22Rv1 (cell line): ENCODE data around the gene TLL2.

Experiments
- H3K27ac ChIP-seq: fragments of 450-650 bp; 2 replicates; pipeline ENCODE4 v1.5.1; 2017
- ZFX ChIP-seq: fragments of 450-650 bp; IDR thresholded peaks from 2 replicates; pipeline ENCODE4 v1.6.1; 2017; ENCODE audit warnings: antibody characterized with exemption, borderline replicate concordance
- TF ChIP-seq, protein P1 (sequence below): fragments of 450-650 bp; IDR thresholded peaks from 2 replicates; pipeline ENCODE4 v1.5.1; 2017; ENCODE audit warnings: mild to moderate bottlenecking

The TLL2 gene

DNA sequence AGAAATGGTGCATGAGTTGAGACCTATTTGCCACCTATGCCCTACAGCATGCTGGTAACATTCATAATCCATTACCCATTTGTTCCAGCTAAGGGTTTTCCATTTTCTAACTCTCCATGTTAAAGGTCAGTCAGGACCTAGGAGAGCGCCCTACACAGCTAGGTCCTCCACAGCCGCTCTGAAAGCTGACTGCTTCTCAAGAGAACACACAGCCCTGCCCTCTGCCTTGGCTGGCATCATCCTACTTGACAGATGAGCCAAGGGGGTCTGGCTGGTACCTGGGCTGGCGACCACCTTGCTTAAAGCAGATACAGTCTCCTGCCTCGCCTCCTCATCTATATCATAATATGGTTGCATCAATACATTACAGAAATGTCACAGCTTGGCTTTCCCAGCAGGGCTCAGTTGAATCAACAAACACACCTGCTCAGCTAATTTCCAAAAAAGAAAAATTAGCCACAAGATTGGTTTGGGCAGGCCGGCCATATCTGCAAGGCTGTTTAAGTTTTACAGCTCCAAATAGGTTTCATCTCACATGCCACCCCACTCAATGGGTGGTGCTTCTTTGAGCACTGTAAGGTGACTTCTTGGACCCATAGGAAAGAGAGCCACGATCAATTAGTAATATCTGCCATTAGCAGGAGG lies 17.3 kb downstream of the TLL2 start:
- no peak overlapping the region for H3K27ac ChIP-seq
- TF ChIP-seq, protein P1, sequence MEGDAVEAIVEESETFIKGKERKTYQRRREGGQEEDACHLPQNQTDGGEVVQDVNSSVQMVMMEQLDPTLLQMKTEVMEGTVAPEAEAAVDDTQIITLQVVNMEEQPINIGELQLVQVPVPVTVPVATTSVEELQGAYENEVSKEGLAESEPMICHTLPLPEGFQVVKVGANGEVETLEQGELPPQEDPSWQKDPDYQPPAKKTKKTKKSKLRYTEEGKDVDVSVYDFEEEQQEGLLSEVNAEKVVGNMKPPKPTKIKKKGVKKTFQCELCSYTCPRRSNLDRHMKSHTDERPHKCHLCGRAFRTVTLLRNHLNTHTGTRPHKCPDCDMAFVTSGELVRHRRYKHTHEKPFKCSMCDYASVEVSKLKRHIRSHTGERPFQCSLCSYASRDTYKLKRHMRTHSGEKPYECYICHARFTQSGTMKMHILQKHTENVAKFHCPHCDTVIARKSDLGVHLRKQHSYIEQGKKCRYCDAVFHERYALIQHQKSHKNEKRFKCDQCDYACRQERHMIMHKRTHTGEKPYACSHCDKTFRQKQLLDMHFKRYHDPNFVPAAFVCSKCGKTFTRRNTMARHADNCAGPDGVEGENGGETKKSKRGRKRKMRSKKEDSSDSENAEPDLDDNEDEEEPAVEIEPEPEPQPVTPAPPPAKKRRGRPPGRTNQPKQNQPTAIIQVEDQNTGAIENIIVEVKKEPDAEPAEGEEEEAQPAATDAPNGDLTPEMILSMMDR = no peak
- no peak for TF ChIP-seq ZFX

DNA sequence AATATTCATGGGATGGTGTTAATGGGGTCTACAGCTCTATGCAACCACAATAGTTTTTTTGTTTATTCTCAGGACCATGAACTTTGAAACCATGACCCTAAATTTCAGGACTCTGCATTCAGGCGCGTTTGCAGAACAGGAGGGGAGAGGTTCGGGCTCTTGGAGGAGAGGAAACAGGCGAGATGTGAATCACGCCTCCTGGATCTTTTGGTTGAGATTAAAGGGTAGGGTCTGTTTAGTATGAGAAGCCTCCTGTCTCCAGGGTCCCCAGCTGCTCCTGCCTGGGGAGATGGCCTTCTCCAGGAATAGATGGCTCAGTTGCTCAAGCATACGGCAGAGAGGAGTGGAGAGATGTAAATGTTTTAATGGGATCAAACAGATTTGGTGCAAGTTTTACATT lies 18.2 kb downstream of the TLL2 start:
- no peak for TF ChIP-seq ZFX
- TF ChIP-seq, protein P1 = no peak
- H3K27ac ChIP-seq = no peak overlapping the region

DNA sequence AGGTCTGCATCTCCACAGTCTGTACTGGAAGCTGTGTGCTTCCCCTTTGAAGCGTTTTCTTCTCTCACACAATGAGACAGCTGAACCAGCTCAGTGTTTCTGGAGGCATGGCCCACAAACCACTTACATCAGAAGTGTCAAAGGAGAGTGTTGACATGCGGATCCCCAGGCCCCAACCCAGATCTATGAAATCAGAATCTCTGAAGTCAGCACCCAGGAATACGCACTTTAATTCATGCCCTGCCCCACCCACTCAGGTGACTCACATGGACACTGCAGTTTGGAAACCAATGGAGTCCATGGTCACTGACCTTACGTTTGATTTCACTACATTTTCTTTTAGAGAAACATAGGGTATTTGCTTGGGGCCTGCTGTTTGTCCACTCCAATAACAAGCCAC lies 19.0 kb downstream of the TLL2 start:
- TF ChIP-seq, protein P1 = no peak
- no peak for TF ChIP-seq ZFX

DNA sequence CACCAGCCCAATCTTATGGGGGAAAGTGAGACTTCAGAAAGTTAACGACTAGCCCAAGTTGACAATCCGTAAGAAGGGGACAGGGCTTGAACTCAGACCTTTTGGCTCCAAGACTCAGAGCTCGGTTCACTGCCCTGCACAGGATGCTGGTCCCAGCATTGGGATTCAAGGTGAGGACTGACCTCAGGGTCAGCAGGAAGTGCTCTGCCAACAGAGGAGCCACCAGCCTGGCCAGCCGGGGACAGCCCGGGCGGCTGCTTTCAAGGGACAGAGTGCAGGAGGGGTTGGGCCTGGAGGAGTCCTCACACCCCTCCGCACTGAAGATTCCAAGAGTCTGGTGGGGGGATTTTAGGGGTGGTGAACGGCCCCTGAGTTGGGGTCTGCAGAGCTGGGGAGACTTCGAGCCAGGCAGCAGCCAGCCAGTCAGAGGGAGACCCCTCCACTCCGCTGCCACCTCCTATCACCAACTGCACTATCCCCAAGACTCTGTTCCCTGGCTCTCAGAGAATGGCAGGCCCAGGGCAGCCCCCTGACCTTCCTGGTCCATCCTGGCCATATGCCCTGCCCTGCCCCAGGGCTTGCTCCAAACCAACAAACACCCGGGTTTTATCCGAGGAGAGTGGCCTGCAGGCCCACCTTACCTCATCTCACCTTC lies 19.7 kb downstream of the TLL2 start:
- H3K27ac ChIP-seq = no peak overlapping the region
- TF ChIP-seq ZFX = no peak

More for the DNA sequence above, 19.0 kb downstream of the TLL2 start:
- H3K27ac ChIP-seq = no peak overlapping the region

DNA sequence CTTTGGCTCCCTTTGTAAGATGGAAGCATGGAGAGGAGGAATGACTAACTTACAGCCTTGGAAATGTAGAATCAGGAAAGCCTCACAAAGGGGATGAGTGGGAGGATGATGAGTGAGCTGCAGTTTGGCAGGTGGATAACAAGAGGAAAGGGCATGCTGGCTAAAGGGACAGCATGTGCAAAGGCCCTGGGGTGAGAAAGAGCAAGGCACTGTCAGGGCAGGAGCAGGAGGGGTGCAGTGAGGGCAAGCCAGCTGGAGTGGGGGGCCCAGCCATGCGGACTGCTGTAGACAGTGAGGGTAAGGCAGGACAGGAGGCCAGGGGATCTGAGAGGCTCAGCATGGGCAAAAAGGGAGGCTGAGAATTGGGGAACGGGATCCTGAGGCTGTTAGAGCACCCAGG lies 20.5 kb downstream of the TLL2 start:
- no peak overlapping the region for H3K27ac ChIP-seq
- TF ChIP-seq, protein P1 = no peak
- no peak for TF ChIP-seq ZFX

DNA sequence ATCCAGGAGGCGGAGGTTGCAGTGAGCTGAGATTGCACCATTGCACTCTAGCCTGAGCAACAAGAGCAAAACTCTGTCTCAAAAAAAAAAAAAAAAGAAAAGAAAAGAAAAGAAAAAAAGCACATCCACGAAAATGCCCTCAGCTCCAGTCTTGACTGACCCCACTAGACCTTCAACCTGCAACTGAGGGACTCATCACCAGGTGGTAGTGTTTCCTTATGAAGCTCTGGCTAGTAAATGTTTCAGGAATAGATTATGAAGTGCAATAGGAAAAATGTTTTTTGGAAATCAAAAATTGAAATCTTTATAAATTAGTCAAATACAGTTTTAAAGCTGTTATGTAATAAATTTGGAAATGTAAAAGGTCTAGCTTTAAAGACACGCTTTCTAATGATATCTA lies 22.4 kb downstream of the TLL2 start:
- no peak overlapping the region for H3K27ac ChIP-seq
- TF ChIP-seq, protein P1 = peak; percentile 38
- no peak for TF ChIP-seq ZFX

DNA sequence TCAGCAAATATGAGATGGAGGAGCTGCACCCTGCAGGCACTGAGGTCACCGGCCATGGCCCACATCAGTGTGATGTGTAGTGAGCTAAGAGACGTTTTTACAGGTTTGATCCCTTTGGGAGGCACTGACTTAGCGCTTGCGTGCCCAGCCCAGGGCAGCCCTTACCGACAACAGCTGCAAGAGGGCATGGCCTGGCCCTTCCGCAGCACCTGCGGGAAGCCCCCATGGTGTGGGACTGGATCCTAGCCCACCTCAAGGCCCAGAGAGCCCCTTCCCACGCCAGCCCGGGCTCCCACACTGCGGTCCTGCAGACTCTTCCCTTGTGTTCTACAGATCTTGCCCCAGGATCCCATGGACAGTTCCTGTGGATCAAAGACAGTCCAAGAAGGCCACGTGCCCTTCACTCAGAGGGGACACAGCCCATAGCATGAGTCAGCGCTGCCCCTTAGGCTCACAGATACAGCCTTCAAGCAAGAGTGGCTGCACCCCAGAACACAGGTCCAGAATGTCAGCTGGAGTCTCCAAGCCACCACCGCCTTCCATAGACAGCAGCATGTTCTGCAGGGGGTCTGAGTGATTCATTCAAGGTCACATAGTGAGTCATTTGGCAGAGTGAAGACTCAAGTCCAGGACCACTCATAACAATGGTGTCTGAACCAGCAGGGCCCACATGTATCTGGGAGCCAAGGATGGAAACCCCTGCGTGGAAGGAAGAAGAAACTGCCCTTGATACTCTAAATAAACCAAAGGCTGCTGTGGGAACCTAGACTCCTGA lies 25.4 kb downstream of the TLL2 start:
- H3K27ac ChIP-seq = no peak overlapping the region
- no peak for TF ChIP-seq ZFX
- TF ChIP-seq, protein P1 = no peak
